Measurements from ENCODE around the gene BACH2. TPM values are rescaled to one million over a fixed set of nuclear protein-coding genes. Genes with fewer than 3 reads are reported as not detected.
"Not testable (repeated sequence)": the region's sequence is repeated elsewhere in the genome, so short reads cannot be mapped to it uniquely, and the experiment has no call there.

BACH2 gene
- total and polyA plus RNA-seq, 2 experiments from 2014 or later = 1.6 to 5.7 TPM

DNA sequence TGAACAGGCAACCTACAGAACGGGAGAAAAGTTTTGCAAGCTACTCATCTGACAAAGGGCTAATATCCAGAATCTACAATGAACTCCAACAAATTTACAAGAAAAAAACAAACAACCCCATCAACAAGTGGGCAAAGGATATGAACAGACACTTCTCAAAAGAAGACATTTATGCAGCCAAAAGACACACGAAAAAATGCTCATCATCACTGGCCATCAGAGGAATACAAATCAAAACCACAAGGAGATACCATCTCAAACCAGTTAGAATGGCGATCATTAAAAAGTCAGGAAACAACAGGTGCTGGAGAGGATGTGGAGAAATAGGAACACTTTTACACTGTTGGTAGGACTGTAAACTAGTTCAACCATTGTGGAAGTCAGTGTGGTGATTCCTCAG, 237.5 kb downstream of the BACH2 start:
- H3K9me2 ChIP-seq (ENCODE audit: insufficient read depth); H3F3A ChIP-seq (replicated peaks; ENCODE audit: low read depth); ATAC-seq; H3K4me3 ChIP-seq; H3K27me3 ChIP-seq (ENCODE audit: insufficient read depth); H3K4me1 Mint-ChIP-seq; H3K4me2 ChIP-seq; H3K4me3 Mint-ChIP-seq; H2AFZ ChIP-seq; H3K27ac Mint-ChIP-seq; H4K20me1 ChIP-seq (replicated peaks; ENCODE audit: insufficient read depth); H3K79me2 ChIP-seq (replicated peaks; ENCODE audit: insufficient read depth); H3K4me1 ChIP-seq (ENCODE audit: insufficient read depth); H3K27me3 Mint-ChIP-seq (ENCODE audit: insufficient read depth, low read depth, poor library complexity); H3K36me3 ChIP-seq (ENCODE audit: insufficient read depth); H3K27ac ChIP-seq (ENCODE audit: low read depth); DNase-seq (ENCODE audit: low spot score): not testable (repeated sequence)
- H3K36me3 Mint-ChIP-seq (ENCODE audit: low read depth) = peaks cover 16% of the 10 kb centered on the region
- H3K9me3 Mint-ChIP-seq = peaks cover 35% of the 10 kb centered on the region

DNA sequence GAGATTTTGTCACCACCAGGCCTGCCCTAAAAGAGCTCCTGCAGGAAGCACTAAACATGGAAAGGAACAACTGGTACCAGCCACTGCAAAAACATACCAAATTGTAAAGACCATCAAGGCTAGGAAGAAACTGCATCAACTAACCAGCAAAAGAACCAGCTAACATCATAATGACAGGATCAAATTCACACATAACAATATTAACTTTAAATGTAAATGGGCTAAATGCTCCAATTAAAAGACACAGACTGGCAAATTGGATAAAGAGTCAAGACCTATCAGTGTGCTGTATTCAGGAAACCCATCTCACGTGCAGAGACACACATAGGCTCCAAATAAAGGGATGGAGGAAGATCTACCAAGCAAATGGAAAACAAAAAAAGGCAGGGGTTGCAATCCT, 240.7 kb downstream of the BACH2 start:
- H3K36me3 ChIP-seq (ENCODE audit: insufficient read depth); H3F3A ChIP-seq (replicated peaks; ENCODE audit: low read depth); H3K4me3 ChIP-seq; H3K4me1 ChIP-seq (ENCODE audit: insufficient read depth); H3K4me2 ChIP-seq; H3K27me3 ChIP-seq (ENCODE audit: insufficient read depth); H3K27me3 Mint-ChIP-seq (ENCODE audit: insufficient read depth, low read depth, poor library complexity); H3K4me1 Mint-ChIP-seq; H3K27ac ChIP-seq (ENCODE audit: low read depth); H3K9me2 ChIP-seq (ENCODE audit: insufficient read depth); H3K79me2 ChIP-seq (replicated peaks; ENCODE audit: insufficient read depth); DNase-seq (ENCODE audit: low spot score); H4K20me1 ChIP-seq (replicated peaks; ENCODE audit: insufficient read depth); H3K27ac Mint-ChIP-seq; H2AFZ ChIP-seq; H3K4me3 Mint-ChIP-seq; ATAC-seq: not testable (repeated sequence)
- Mint-ChIP-seq H3K9me3 (peaks cover 59% of the 10 kb centered on the region), H3K36me3 (ENCODE audit: low read depth) (peaks cover 30% of the 10 kb centered on the region)

DNA sequence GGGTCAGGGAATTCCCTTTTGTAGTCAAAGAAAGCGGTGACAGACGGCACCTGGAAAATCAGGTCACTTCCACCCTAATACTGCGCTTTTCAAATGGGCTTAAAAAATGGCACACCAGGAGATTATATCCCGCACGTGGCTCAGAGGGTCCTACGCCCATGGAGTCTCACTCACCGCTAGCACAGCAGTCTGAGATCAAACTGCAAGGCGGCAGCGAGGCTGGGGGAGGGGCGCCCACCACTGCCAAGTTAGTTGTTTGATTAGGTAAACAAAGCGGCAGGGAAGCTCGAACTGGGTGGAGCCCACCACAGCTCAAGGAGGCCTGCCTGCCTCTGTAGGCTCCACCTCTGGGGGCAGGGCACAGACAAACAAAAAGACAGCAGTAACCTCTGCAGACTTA, 242.4 kb downstream of the BACH2 start:
- not testable (repeated sequence) for DNase-seq (ENCODE audit: low spot score); H3K9me2 ChIP-seq (ENCODE audit: insufficient read depth); H4K20me1 ChIP-seq (replicated peaks; ENCODE audit: insufficient read depth); H3K27me3 ChIP-seq (ENCODE audit: insufficient read depth); H3K27me3 Mint-ChIP-seq (ENCODE audit: insufficient read depth, low read depth, poor library complexity); H3F3A ChIP-seq (replicated peaks; ENCODE audit: low read depth); H3K4me3 Mint-ChIP-seq; ATAC-seq; H3K36me3 ChIP-seq (ENCODE audit: insufficient read depth); H3K4me1 ChIP-seq (ENCODE audit: insufficient read depth); H3K27ac ChIP-seq (ENCODE audit: low read depth); H3K79me2 ChIP-seq (replicated peaks; ENCODE audit: insufficient read depth); H3K4me1 Mint-ChIP-seq; H3K4me2 ChIP-seq; H2AFZ ChIP-seq; H3K27ac Mint-ChIP-seq; H3K4me3 ChIP-seq
- peaks cover 59% of the 10 kb centered on the region for H3K9me3 Mint-ChIP-seq
- peaks cover 30% of the 10 kb centered on the region for H3K36me3 Mint-ChIP-seq (ENCODE audit: low read depth)

DNA sequence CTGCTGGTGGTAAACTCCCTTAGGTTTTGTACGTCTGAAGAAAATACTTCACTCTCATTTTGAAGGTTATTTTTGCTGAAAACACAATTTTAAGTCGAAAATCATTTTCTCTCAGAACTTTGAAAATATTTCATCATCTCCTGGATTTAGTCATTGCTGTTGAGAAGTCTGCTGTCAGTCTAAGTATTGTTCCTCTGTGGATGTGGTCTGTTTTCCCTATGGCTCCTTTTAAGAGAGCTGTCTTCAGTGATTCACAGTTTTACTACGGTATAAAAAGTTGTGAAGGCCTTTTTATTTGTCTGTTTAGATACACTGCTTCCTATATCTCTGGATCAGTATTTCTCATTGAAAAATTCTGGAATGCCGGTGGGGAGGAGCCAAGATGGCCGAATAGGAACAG, 243.0 kb downstream of the BACH2 start:
- Histone ChIP-seq H3F3A (replicated peaks; ENCODE audit: low read depth) (no peaks in the 10 kb centered on the region), H3K79me2 (replicated peaks; ENCODE audit: insufficient read depth) (no peaks in the 10 kb centered on the region), H3K4me3 (no peak overlapping the region), H3K9me2 (ENCODE audit: insufficient read depth) (no peaks in the 10 kb centered on the region), H3K27ac (ENCODE audit: low read depth) (no peak overlapping the region), H2AFZ (no peak overlapping the region), H3K4me2 (no peak overlapping the region), H3K36me3 (ENCODE audit: insufficient read depth) (no peaks in the 10 kb centered on the region), H3K27me3 (ENCODE audit: insufficient read depth) (no peaks in the 10 kb centered on the region), H3K4me1 (ENCODE audit: insufficient read depth) (no peaks in the 10 kb centered on the region), H4K20me1 (replicated peaks; ENCODE audit: insufficient read depth) (no peaks in the 10 kb centered on the region)
- Mint-ChIP-seq H3K9me3 (peaks cover 59% of the 10 kb centered on the region), H3K4me3 (no peak overlapping the region), H3K36me3 (ENCODE audit: low read depth) (peaks cover 30% of the 10 kb centered on the region), H3K27me3 (ENCODE audit: insufficient read depth, low read depth, poor library complexity) (no peaks in the 10 kb centered on the region), H3K27ac (no peak overlapping the region), H3K4me1 (no peaks in the 10 kb centered on the region)
- no peak for DNase-seq (ENCODE audit: low spot score)
- ATAC-seq = no peak
- TF ChIP-seq ZNF114 (CRISPR knock-in tag; IDR thresholded peaks at IDR 0.05) (no peak), JUNB (IDR thresholded peaks at IDR 0.05; ENCODE audit: unreplicated experiment) (no peak), EZH2phosphoT487 (IDR thresholded peaks at IDR 0.05; ENCODE audit: unreplicated experiment) (no peak), EZH2 (IDR thresholded peaks at IDR 0.05; ENCODE audit: low read depth, unreplicated experiment) (no peak)
- TF ChIP-seq, protein P1, sequence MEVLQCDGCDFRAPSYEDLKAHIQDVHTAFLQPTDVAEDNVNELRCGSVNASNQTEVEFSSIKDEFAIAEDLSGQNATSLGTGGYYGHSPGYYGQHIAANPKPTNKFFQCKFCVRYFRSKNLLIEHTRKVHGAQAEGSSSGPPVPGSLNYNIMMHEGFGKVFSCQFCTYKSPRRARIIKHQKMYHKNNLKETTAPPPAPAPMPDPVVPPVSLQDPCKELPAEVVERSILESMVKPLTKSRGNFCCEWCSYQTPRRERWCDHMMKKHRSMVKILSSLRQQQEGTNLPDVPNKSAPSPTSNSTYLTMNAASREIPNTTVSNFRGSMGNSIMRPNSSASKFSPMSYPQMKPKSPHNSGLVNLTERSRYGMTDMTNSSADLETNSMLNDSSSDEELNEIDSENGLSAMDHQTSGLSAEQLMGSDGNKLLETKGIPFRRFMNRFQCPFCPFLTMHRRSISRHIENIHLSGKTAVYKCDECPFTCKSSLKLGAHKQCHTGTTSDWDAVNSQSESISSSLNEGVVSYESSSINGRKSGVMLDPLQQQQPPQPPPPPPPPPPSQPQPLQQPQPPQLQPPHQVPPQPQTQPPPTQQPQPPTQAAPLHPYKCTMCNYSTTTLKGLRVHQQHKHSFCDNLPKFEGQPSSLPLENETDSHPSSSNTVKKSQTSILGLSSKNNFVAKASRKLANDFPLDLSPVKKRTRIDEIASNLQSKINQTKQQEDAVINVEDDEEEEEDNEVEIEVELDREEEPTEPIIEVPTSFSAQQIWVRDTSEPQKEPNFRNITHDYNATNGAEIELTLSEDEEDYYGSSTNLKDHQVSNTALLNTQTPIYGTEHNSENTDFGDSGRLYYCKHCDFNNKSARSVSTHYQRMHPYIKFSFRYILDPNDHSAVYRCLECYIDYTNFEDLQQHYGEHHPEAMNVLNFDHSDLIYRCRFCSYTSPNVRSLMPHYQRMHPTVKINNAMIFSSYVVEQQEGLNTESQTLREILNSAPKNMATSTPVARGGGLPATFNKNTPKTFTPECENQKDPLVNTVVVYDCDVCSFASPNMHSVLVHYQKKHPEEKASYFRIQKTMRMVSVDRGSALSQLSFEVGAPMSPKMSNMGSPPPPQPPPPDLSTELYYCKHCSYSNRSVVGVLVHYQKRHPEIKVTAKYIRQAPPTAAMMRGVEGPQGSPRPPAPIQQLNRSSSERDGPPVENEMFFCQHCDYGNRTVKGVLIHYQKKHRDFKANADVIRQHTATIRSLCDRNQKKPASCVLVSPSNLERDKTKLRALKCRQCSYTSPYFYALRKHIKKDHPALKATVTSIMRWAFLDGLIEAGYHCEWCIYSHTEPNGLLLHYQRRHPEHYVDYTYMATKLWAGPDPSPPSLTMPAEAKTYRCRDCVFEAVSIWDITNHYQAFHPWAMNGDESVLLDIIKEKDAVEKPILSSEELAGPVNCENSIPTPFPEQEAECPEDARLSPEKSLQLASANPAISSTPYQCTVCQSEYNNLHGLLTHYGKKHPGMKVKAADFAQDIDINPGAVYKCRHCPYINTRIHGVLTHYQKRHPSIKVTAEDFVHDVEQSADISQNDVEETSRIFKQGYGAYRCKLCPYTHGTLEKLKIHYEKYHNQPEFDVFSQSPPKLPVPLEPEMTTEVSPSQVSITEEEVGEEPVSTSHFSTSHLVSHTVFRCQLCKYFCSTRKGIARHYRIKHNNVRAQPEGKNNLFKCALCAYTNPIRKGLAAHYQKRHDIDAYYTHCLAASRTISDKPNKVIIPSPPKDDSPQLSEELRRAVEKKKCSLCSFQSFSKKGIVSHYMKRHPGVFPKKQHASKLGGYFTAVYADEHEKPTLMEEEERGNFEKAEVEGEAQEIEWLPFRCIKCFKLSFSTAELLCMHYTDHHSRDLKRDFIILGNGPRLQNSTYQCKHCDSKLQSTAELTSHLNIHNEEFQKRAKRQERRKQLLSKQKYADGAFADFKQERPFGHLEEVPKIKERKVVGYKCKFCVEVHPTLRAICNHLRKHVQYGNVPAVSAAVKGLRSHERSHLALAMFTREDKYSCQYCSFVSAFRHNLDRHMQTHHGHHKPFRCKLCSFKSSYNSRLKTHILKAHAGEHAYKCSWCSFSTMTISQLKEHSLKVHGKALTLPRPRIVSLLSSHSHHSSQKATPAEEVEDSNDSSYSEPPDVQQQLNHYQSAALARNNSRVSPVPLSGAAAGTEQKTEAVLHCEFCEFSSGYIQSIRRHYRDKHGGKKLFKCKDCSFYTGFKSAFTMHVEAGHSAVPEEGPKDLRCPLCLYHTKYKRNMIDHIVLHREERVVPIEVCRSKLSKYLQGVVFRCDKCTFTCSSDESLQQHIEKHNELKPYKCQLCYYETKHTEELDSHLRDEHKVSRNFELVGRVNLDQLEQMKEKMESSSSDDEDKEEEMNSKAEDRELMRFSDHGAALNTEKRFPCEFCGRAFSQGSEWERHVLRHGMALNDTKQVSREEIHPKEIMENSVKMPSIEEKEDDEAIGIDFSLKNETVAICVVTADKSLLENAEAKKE (CRISPR knock-in tag; IDR thresholded peaks at IDR 0.05) = no peak
- TF ChIP-seq, protein P2, sequence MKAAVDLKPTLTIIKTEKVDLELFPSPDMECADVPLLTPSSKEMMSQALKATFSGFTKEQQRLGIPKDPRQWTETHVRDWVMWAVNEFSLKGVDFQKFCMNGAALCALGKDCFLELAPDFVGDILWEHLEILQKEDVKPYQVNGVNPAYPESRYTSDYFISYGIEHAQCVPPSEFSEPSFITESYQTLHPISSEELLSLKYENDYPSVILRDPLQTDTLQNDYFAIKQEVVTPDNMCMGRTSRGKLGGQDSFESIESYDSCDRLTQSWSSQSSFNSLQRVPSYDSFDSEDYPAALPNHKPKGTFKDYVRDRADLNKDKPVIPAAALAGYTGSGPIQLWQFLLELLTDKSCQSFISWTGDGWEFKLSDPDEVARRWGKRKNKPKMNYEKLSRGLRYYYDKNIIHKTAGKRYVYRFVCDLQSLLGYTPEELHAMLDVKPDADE (IDR thresholded peaks at IDR 0.05) = no peak

Measured in GM23338 (cell line).